K562 (cell line): Measurements from ENCODE around the gene AMOTL1. TPM values are rescaled to one million over a fixed set of nuclear protein-coding genes. Genes with fewer than 3 reads are reported as not detected.

ENCODE experiments used
- ATF7 ChIP-seq: fragments of 450-650 bp; IDR thresholded peaks from 2 replicates; pipeline ENCODE4 v1.7.1; 2014; ENCODE audit warnings: mild to moderate bottlenecking, moderate library complexity
- BHLHE40 ChIP-seq: IDR thresholded peaks from 2 replicates; pipeline ENCODE4 v1.6.1; 2011; ENCODE audit warnings: low read length, improper control_type of control experiment
- ETV5 ChIP-seq: sonication (generic); formaldehyde crosslinking; IDR thresholded peaks from 2 replicates; pipeline ENCODE4 v1.4.0; 2020; ENCODE audit warnings: low read depth, mild to moderate bottlenecking, missing genetic modification reagents
- HDAC2 ChIP-seq: fragments of 450-650 bp; IDR thresholded peaks from 2 replicates; pipeline ENCODE4 v1.6.1; 2016; ENCODE audit warnings: mild to moderate bottlenecking
- HMG20B ChIP-seq: fragments of 250-450 bp; sonication (Bioruptor Pico); IDR thresholded peaks from 2 replicates; pipeline ENCODE4 v1.5.0; 2021; ENCODE audit warnings: mild to moderate bottlenecking
- JUN ChIP-seq, 2 experiments: sonication (generic) in 1 of 2; formaldehyde crosslinking in 1 of 2; IDR thresholded peaks; 2 replicates each; pipeline versions ENCODE4 v1.6.1 to v1.8.0; 2012 to 2022; ENCODE audit warnings: borderline replicate concordance in 2 of 2, mild to moderate bottlenecking in 2 of 2, improper control_type of control experiment in 1 of 2, low read depth in 1 of 2, low read length in 1 of 2, missing genetic modification reagents in 1 of 2
- KLF13 ChIP-seq: fragments of 450-650 bp; IDR thresholded peaks from 2 replicates; pipeline ENCODE4 v1.6.1; 2016; ENCODE audit warnings: missing genetic modification characterization, low read depth, mild to moderate bottlenecking, missing compliant biosample characterization, moderate library complexity, borderline replicate concordance
- MBD1 ChIP-seq: fragments of 250-450 bp; sonication (Bioruptor Pico); IDR thresholded peaks from 2 replicates; pipeline ENCODE4 v1.8.0; 2022; ENCODE audit warnings: inconsistent platforms
- MLX ChIP-seq, 2 experiments: fragments of 450-650 bp in 1 of 2; sonication (generic) in 1 of 2; formaldehyde crosslinking; conservative IDR thresholded peaks; 2 replicates each; pipeline versions ENCODE4 v1.4.0 to v1.8.1; 2020 to 2022; ENCODE audit warnings: mild to moderate bottlenecking in 1 of 2, missing genetic modification reagents in 1 of 2
- SAFB ChIP-seq: fragments of 200-400 bp; formaldehyde crosslinking; IDR thresholded peaks from 2 replicates; pipeline ENCODE4 v1.6.1; 2017; ENCODE audit warnings: low read depth, low read length, borderline replicate concordance
- SIN3A ChIP-seq, 2 experiments: fragments of 150-350 bp in 1 of 2; IDR thresholded peaks; 2 replicates each; pipeline ENCODE4 v1.6.1; 2011 to 2016; ENCODE audit warnings: borderline replicate concordance in 2 of 2, low read depth in 2 of 2, low read length in 2 of 2, mild to moderate bottlenecking in 2 of 2, moderate library complexity in 2 of 2; ENCODE audit not compliant: control insufficient read depth in 1 of 2
- TEAD4 ChIP-seq, 2 experiments: sonication (generic) in 1 of 2; formaldehyde crosslinking in 1 of 2; IDR thresholded peaks; 2 replicates each; pipeline versions ENCODE4 v1.6.1 to v1.8.0; 2012 to 2022; ENCODE audit warnings: borderline replicate concordance in 1 of 2, inconsistent platforms in 1 of 2, low read length in 1 of 2, mild to moderate bottlenecking in 1 of 2, missing genetic modification reagents in 1 of 2
- ZBTB43 ChIP-seq: sonication (generic); formaldehyde crosslinking; IDR thresholded peaks from 2 replicates; pipeline ENCODE4 v1.8.0; 2023; ENCODE audit warnings: mild to moderate bottlenecking, missing genetic modification reagents
- ZNF277 ChIP-seq: fragments of 250-450 bp; sonication (Bioruptor Pico); IDR thresholded peaks from 2 replicates; pipeline ENCODE4 v1.8.0; 2022; ENCODE audit warnings: inconsistent platforms, mild to moderate bottlenecking, moderate library complexity, borderline replicate concordance
- ZNF740 ChIP-seq, 3 experiments: fragments of 200-800 bp in 1 of 3; sonication (Bioruptor generic) in 1 of 3; sonication (generic) in 1 of 3; formaldehyde crosslinking in 1 of 3; IDR thresholded peaks; 2 replicates each; pipeline versions ENCODE4 v1.6.1 to v1.8.0; 2016 to 2022; ENCODE audit warnings: mild to moderate bottlenecking in 2 of 3, missing compliant biosample characterization in 2 of 3, missing genetic modification characterization in 2 of 3, missing genetic modification reagents in 1 of 3
- polyA plus RNA-seq, 8 experiments: library from polyadenylated mRNA; depleted of rRNA in 4 of 8; stranded (reverse) in 5 of 8; unstranded in 3 of 8; fragments of >200 nt; fragmentation: Nextera tagmentation in 2 of 8; fragmentation: Illumina TruSeq in 1 of 8; extraction: Ambion mirVana in 2 of 8; extraction: Trizol in 1 of 8; gene quantifications; 2 replicates each; pipeline versions ENCODE4 v1.2.1 to v1.2.3, GENCODE V29; 2011 to 2014; ENCODE audit warnings: inconsistent platforms in 1 of 8, missing spikeins in 1 of 8
- total RNA-seq, 7 experiments: library from RNA; depleted of rRNA in 6 of 7; stranded (reverse); fragments of >200 nt in 6 of 7; fragmentation: Illumina TruSeq in 2 of 7; extraction: Trizol in 2 of 7; gene quantifications; 2 replicates each; pipeline versions ENCODE4 v1.2.1 to v1.2.3, GENCODE V29; 2011 to 2021; ENCODE audit warnings: low replicate concordance in 1 of 7

The AMOTL1 gene
- total and polyA plus RNA-seq, 9 of the 15 experiments (the other 6 are each of a cell fraction or from before 2014, with no cell fraction given) = 4.0 to 35.4 (median 14.0) TPM

- 0 out of 2 replicates have a peak, but pooled peaks have one; percentile 12 for TF ChIP-seq JUN (IDR thresholded peaks at IDR 0.05; ENCODE audit: borderline replicate concordance, low read depth, low read length)
- no peak for TF ChIP-seq JUN (CRISPR knock-in tag; IDR thresholded peaks at IDR 0.05; ENCODE audit: borderline replicate concordance)
- peak; percentile 9; the same call in 1 of the 2 replicates for TF ChIP-seq BHLHE40
- TF ChIP-seq ZNF740 (CRISPR knock-in tag; IDR thresholded peaks at IDR 0.05) = no peak
- TF ChIP-seq ZNF740 (tag; IDR thresholded peaks at IDR 0.05) = peak in 1 of 2 experiments; percentile 73; a peak in 1 of 4 replicates
- 0 out of 2 replicates have a peak, but pooled peaks have one; percentile 66 for TF ChIP-seq HDAC2
- TF ChIP-seq HMG20B (CRISPR knock-in tag) = no peak
- TF ChIP-seq KLF13 (tag) = peak; percentile 58; the same call in 1 of the 2 replicates
- no peak for TF ChIP-seq MLX (CRISPR knock-in tag; conservative IDR thresholded peaks at IDR 0.05)
- TF ChIP-seq TEAD4 (IDR thresholded peaks at IDR 0.05; ENCODE audit: low read length) = peak; percentile 60; the same call in 1 of the 2 replicates
- no peak for TF ChIP-seq TEAD4 (CRISPR knock-in tag; IDR thresholded peaks at IDR 0.05; ENCODE audit: borderline replicate concordance)
- 0 out of 2 replicates have a peak, but pooled peaks have one; percentile 57 for TF ChIP-seq SAFB
- TF ChIP-seq SIN3A (IDR thresholded peaks at IDR 0.05; ENCODE audit: borderline replicate concordance in 2 of 2, control insufficient read depth in 1 of 2, low read depth in 2 of 2, low read length in 2 of 2) = no peak
- TF ChIP-seq ATF7 = peak; percentile 74
- no peak for TF ChIP-seq ETV5
- TF ChIP-seq ZBTB43 = no peak
- no peak for TF ChIP-seq ZNF277
- TF ChIP-seq MBD1 (CRISPR knock-in tag) = no peak
Measured at GRCh38 chr11:94767701-94768601, at the start of gene AMOTL1 (continued).
